ENCODE measurements around the gene MCAT. TPM values are rescaled to one million over a fixed set of nuclear protein-coding genes. Genes with fewer than 3 reads are reported as not detected.

The MCAT gene
- total and polyA plus RNA-seq, 7 experiments from 2014 or later = 7.1 to 17.9 (median 10.5) TPM

DNA sequence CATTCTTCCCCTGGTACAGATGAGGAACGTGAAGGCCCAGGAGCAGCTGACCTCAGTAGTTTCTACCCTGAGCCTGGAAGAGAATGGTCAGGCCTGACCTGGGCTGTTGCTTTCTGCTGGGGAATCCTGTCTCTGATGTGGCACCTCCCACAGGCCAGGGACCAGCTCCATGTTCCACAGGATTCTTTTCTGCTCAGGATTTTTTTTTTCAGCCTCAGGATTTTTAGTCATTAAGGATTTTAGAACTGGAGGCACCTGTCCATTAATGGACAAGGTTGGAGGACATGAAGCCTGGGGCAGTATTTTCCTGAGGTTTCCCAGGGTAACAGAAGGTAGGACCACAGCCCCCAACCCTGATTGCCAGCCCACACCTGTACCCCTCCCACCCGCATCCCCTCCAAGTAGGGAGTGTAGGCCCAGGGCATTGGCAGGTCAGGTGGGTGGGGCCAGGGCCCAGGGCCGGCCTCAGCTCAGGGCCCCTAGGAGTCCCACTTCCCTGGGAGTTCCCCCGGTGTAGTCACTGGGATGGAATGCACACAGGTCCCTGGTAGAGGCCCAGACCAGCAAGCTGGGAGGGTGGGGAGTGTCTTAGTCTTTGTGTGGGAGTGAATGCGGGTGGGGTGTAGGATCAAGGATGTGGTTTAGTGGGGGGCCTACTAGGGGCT is 16.6 kb downstream of the MCAT start:
- Mint-ChIP-seq H3K27ac (no peak overlapping the region), H3K4me3 (no peak overlapping the region), H3K9me3 (no peaks in the 10 kb centered on the region), H3K27me3 (no peaks in the 10 kb centered on the region), H3K4me1 (peaks cover 0 to 6% (median 0%) of the 10 kb centered on the region in 7 donors), H3K36me3 (peaks cover 0 to 2% (median 0%) of the 10 kb centered on the region in 5 donors)
- CTCF ChIA-PET = interaction anchor here (1.0 kb wide), 1 partner anchor 9 kb away, joined by 5 read pairs; no protein-coding TSS in a partner anchor
- H3K27me3 ChIP-seq (ENCODE audit: control insufficient read depth in 2 of 2, insufficient read depth in 2 of 2, low read length in 2 of 2) = no peaks in the 10 kb centered on the region
- POLR2A ChIA-PET = no interaction called here
- no peaks in the 10 kb centered on the region for H3K9me3 ChIP-seq (ENCODE audit: control insufficient read depth in 2 of 3, low read length in 3 of 3)
- ATAC-seq (no peak), DNase-seq (no peak)
- intact Hi-C loops (cut with micrococcal nuclease) = no loop called here
- H3K4me1 ChIP-seq (ENCODE audit: control insufficient read depth in 2 of 2, insufficient read depth in 2 of 2, low read length in 2 of 2) = no peaks in the 10 kb centered on the region
- H3K36me3 ChIP-seq (ENCODE audit: control insufficient read depth in 2 of 3, insufficient read depth in 3 of 3, low read length in 3 of 3) = peaks cover 0 to 7% (median 0%) of the 10 kb centered on the region in 3 experiments
- H3K4me3 ChIP-seq (ENCODE audit: low read length) = no peak overlapping the region
- H3K27ac ChIP-seq (ENCODE audit: low read depth, low read length) = no peak overlapping the region

DNA sequence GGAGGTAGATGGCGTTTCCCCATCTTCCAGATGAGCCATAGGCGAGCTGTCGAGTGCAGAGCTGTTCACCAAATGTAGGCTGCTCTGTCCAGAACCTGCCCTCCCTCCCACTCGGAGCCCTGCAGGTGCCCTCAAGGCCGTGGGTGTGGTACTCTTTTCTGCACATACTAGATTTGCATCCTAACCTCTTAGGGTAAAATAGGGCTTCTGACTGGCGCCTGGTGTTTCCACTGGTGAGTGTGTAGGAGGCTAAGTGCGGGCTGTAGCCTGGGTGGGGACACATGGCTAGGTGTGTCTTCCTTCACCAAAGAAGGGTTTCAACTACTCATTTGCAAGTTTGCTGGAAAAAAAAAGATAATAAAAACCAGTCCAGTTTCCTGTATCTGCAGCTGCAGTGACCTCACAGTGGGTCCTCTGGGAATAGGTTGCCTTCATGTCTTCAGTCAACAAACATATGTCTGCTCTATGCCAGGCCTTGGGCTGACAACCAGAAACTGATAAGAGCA is 24.2 kb downstream of the MCAT start:
- H3K4me3 ChIP-seq (ENCODE audit: low read length) = no peak overlapping the region
- no peaks in the 10 kb centered on the region for H3K4me1 ChIP-seq (ENCODE audit: control insufficient read depth in 2 of 2, insufficient read depth in 2 of 2, low read length in 2 of 2)
- intact Hi-C loops (cut with micrococcal nuclease) = no loop called here
- H3K27ac Mint-ChIP-seq = no peak overlapping the region
- ATAC-seq (no peak), DNase-seq (no peak)
- no peaks in the 10 kb centered on the region for H3K9me3 Mint-ChIP-seq
- H3K36me3 ChIP-seq (ENCODE audit: control insufficient read depth in 2 of 3, insufficient read depth in 3 of 3, low read length in 3 of 3) = no peaks in the 10 kb centered on the region
- H3K27me3 ChIP-seq (ENCODE audit: control insufficient read depth in 2 of 2, insufficient read depth in 2 of 2, low read length in 2 of 2) = no peaks in the 10 kb centered on the region
- H3K9me3 ChIP-seq (ENCODE audit: control insufficient read depth in 2 of 3, low read length in 3 of 3) = no peaks in the 10 kb centered on the region
- H3K27me3 Mint-ChIP-seq = peaks cover 0 to 2% (median 0%) of the 10 kb centered on the region in 5 donors
- no peak overlapping the region for H3K4me3 Mint-ChIP-seq
- H3K4me1 Mint-ChIP-seq = peaks cover 0 to 2% (median 0%) of the 10 kb centered on the region in 7 donors
- ChIA-PET POLR2A (no interaction called here), CTCF (no interaction called here)
- H3K27ac ChIP-seq (ENCODE audit: low read depth, low read length) = no peak overlapping the region
- H3K36me3 Mint-ChIP-seq = no peaks in the 10 kb centered on the region

DNA sequence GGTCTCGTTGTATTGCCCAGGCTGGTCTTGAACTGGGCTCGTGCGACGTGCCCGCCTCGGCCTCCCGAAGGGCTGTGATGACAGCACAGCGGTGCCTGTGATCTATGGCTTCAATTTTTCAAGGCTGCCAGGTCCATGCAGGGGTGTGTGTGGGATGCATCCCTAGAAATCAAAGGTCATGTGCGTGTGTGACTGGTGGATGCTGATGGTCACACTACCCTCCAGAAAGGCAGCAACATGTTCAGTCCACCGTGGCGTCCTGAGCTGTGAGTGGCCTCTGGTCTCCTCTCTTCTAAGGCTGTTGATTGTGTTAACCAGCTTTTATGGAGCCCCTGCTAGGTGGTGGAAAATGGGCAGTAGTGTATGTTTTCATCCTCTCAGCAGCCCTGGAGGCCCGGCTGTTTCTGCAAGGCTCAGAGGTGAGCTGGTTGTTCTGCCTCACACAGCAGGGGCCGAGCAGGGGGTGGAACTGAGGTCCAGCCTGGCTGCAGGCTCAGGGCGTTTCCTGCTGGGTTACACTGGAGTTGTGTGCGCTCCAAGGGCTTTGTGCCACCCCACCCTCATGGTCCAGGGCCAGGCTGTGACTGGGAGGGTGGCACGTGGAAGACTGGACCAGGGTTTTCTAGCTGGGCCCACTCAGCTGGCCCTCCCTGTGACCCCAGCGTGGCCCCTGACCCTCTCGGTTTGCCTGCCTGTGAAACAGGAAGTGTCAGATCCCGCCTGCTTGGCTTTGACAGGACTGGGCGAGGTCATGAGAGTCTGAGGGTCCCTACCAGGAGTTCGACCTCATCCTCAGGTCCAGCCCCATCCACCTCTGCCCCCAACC is 25.0 kb downstream of the MCAT start:
- intact Hi-C loops (cut with micrococcal nuclease) = no loop called here
- H3K4me1 ChIP-seq (ENCODE audit: control insufficient read depth in 2 of 2, insufficient read depth in 2 of 2, low read length in 2 of 2) = no peaks in the 10 kb centered on the region
- Mint-ChIP-seq H3K9me3 (no peaks in the 10 kb centered on the region), H3K4me1 (peaks cover 0 to 4% (median 0%) of the 10 kb centered on the region in 7 donors), H3K27me3 (peaks cover 0 to 10% (median 0%) of the 10 kb centered on the region in 5 donors), H3K4me3 (no peak overlapping the region), H3K27ac (no peak overlapping the region), H3K36me3 (no peaks in the 10 kb centered on the region)
- ChIA-PET CTCF (interaction anchor here (0.6 kb wide), 1 partner anchor 27 kb away, joined by 3 read pairs; no protein-coding TSS in a partner anchor), POLR2A (no interaction called here)
- no peak overlapping the region for H3K4me3 ChIP-seq (ENCODE audit: low read length)
- no peaks in the 10 kb centered on the region for H3K27me3 ChIP-seq (ENCODE audit: control insufficient read depth in 2 of 2, insufficient read depth in 2 of 2, low read length in 2 of 2)
- no peaks in the 10 kb centered on the region for H3K36me3 ChIP-seq (ENCODE audit: control insufficient read depth in 2 of 3, insufficient read depth in 3 of 3, low read length in 3 of 3)
- DNase-seq (no peak), ATAC-seq (no peak)
- H3K9me3 ChIP-seq (ENCODE audit: control insufficient read depth in 2 of 3, low read length in 3 of 3) = no peaks in the 10 kb centered on the region
- H3K27ac ChIP-seq (ENCODE audit: low read depth, low read length) = no peak overlapping the region

DNA sequence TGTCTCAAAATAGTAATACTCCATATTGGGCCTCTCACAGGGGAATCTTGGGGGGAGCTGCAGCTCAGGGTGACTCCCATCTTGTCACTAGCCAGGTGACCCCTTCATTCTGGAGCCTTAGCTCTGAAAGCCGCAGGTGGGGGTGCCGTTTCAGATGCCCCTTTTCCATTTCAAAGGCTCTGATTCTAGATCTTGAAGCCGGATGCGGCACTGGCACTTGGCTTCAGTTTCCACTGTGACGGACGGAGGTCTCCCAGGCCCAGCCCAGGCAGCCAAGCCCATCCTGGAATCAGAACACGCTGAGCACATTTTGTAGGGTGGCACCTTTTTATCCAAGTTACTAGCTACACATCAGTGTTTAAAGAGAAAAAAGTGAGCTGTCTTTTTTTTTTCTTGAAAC is 26.3 kb downstream of the MCAT start:
- no peak for ATAC-seq
- ChIA-PET CTCF (no interaction called here), POLR2A (interaction anchor here (0.6 kb wide), 1 partner anchor 9 kb away, joined by 10 read pairs; no protein-coding TSS in a partner anchor)

DNA sequence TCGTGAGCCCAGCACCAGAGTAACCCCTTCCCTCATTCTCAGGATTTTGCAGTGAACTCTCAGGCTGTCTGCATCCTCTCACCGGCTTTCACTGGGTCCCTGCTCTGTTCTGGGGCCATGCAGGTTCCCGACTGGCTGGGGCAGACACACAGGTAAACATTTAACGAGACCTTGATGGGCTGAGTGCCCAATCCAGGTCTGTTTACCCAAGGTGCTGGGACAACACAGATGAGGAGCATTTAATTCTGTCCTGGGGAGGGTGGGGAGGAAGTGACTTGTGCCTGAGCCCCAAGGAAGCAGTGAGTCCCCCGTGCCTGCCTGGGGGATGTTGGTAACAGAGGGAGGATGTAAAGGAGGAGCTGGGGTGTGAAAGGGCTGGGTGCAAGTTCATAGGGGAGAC is 28.2 kb downstream of the MCAT start:
- ATAC-seq (no peak), DNase-seq (no peak)
- Histone ChIP-seq H3K4me3 (ENCODE audit: low read length) (no peak overlapping the region), H3K27me3 (ENCODE audit: control insufficient read depth in 2 of 2, insufficient read depth in 2 of 2, low read length in 2 of 2) (no peaks in the 10 kb centered on the region), H3K27ac (ENCODE audit: low read depth, low read length) (no peak overlapping the region), H3K4me1 (ENCODE audit: control insufficient read depth in 2 of 2, insufficient read depth in 2 of 2, low read length in 2 of 2) (peaks cover 0 to 6% of the 10 kb centered on the region in 2 donors), H3K9me3 (ENCODE audit: control insufficient read depth in 2 of 3, low read length in 3 of 3) (no peaks in the 10 kb centered on the region), H3K36me3 (ENCODE audit: control insufficient read depth in 2 of 3, insufficient read depth in 3 of 3, low read length in 3 of 3) (peaks cover 0 to 4% (median 0%) of the 10 kb centered on the region in 3 experiments)
- ChIA-PET CTCF (no interaction called here), POLR2A (no interaction called here)
- Mint-ChIP-seq H3K36me3 (no peaks in the 10 kb centered on the region), H3K27ac (peak overlapping the region in 1 of 9 donors; percentile 52), H3K9me3 (no peaks in the 10 kb centered on the region), H3K4me3 (no peak overlapping the region), H3K27me3 (peaks cover 0 to 34% (median 0%) of the 10 kb centered on the region in 5 donors), H3K4me1 (peaks cover 0 to 10% (median 7%) of the 10 kb centered on the region in 7 donors)
- intact Hi-C loops (cut with micrococcal nuclease) = no loop called here

More for the DNA sequence above, 26.3 kb downstream of the MCAT start:
- no peak for DNase-seq
- Histone ChIP-seq H3K27me3 (ENCODE audit: control insufficient read depth in 2 of 2, insufficient read depth in 2 of 2, low read length in 2 of 2) (no peaks in the 10 kb centered on the region), H3K27ac (ENCODE audit: low read depth, low read length) (no peak overlapping the region), H3K9me3 (ENCODE audit: control insufficient read depth in 2 of 3, low read length in 3 of 3) (no peaks in the 10 kb centered on the region), H3K4me3 (ENCODE audit: low read length) (no peak overlapping the region), H3K36me3 (ENCODE audit: control insufficient read depth in 2 of 3, insufficient read depth in 3 of 3, low read length in 3 of 3) (no peaks in the 10 kb centered on the region), H3K4me1 (ENCODE audit: control insufficient read depth in 2 of 2, insufficient read depth in 2 of 2, low read length in 2 of 2) (no peaks in the 10 kb centered on the region)
- H3K27ac Mint-ChIP-seq = no peak overlapping the region
- intact Hi-C loops (cut with micrococcal nuclease) = no loop called here
- H3K9me3 Mint-ChIP-seq = no peaks in the 10 kb centered on the region
- no peak overlapping the region for H3K4me3 Mint-ChIP-seq
- no peaks in the 10 kb centered on the region for H3K36me3 Mint-ChIP-seq
- H3K4me1 Mint-ChIP-seq = peaks cover 0 to 4% (median 0%) of the 10 kb centered on the region in 7 donors
- H3K27me3 Mint-ChIP-seq = peaks cover 0 to 23% (median 0%) of the 10 kb centered on the region in 5 donors

DNA sequence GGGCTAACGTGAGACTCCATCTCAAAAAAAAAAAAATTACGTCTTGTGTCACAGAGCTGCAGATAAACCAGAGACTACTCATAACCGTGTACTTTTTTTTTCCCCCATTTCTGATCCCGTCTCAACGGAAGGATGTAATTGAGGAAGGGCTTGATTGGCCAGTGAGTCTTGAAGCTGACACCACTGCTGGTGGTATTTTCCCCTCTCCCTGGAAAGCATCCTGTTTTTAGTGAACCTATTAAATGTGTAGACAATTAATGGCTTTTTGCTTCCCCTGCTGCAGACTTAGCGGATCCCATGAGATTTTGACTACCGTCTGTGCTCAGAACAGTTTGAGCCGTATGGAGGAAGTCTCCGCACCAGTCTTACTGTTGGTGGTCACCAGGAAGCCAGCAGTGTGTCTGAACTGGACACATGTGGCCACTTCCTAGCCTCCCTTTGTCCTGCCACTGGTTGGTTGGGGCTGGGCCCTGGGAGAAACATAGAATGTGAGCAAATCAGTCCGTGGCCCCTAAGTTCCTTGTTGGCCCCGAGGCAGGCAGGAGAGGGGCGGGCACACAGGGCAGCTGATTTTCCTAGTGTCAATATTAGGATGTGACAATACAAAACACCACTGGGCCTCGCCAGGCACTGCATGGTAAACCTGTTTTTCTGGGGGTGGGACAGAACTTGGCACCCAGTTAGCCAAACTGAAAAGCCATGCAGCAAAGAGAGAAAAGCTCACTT is 29.5 kb downstream of the MCAT start:
- ATAC-seq = no peak
- Mint-ChIP-seq H3K4me3 (no peak overlapping the region), H3K27me3 (peaks cover 0 to 43% (median 0%) of the 10 kb centered on the region in 5 donors), H3K9me3 (no peaks in the 10 kb centered on the region), H3K36me3 (no peaks in the 10 kb centered on the region), H3K4me1 (peaks cover 0 to 10% (median 7%) of the 10 kb centered on the region in 7 donors), H3K27ac (peak overlapping the region in 1 of 9 donors; percentile 4)
- H3K27ac ChIP-seq (ENCODE audit: low read depth, low read length) = no peak overlapping the region
- CTCF ChIA-PET = interaction anchor here (0.6 kb wide), 1 partner anchor 106 kb away, joined by 5 read pairs; no protein-coding TSS in a partner anchor
- H3K4me3 ChIP-seq (ENCODE audit: low read length) = no peak overlapping the region
- no peaks in the 10 kb centered on the region for H3K27me3 ChIP-seq (ENCODE audit: control insufficient read depth in 2 of 2, insufficient read depth in 2 of 2, low read length in 2 of 2)
- POLR2A ChIA-PET = no interaction called here
- no peaks in the 10 kb centered on the region for H3K9me3 ChIP-seq (ENCODE audit: control insufficient read depth in 2 of 3, low read length in 3 of 3)
- intact Hi-C loops (cut with micrococcal nuclease) = no loop called here
- peaks cover 0 to 6% of the 10 kb centered on the region in 2 donors for H3K4me1 ChIP-seq (ENCODE audit: control insufficient read depth in 2 of 2, insufficient read depth in 2 of 2, low read length in 2 of 2)
- H3K36me3 ChIP-seq (ENCODE audit: control insufficient read depth in 2 of 3, insufficient read depth in 3 of 3, low read length in 3 of 3) = peaks cover 0 to 4% (median 0%) of the 10 kb centered on the region in 3 experiments
- no peak for DNase-seq

Measured in naive thymus-derived CD4-positive, alpha-beta T cell (primary cell).